ENCODE data around the gene ZNF84. TPM values are rescaled to one million over a fixed set of nuclear protein-coding genes. Genes with fewer than 3 reads are reported as not detected.
A peak's percentile ranks its signal among the peaks of the same experiment; 100 is the strongest.

Gene ZNF84
- total and polyA plus RNA-seq, 10 of the 15 experiments (the other 5 are each of a cell fraction or from before 2014, with no cell fraction given): 10.4 to 35.3 (median 16.6) TPM

DNA sequence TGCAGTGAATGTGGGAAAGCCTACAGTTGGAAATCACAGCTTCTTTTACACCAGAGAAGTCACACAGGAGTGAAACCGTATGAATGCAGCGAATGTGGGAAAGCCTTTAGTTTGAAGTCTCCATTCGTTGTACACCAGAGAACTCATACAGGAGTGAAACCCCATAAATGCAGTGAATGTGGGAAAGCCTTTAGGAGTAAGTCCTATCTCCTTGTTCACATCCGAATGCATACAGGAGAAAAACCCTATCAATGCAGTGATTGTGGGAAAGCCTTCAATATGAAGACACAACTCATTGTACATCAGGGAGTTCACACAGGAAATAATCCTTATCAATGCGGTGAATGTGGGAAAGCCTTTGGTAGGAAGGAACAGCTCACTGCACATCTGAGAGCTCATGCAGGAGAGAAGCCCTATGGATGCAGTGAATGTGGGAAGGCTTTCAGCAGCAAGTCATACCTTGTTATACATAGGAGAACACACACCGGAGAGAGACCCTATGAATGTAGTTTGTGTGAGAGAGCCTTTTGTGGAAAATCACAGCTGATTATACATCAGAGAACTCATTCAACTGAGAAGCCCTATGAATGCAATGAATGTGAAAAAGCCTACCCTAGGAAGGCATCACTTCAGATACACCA is 26.5 kb upstream of the ZNF84 start:
- Histone ChIP-seq H3K4me2 (ENCODE audit: control insufficient read depth, insufficient read depth) (no peak overlapping the region), H3K36me3 (ENCODE audit: control insufficient read depth in 2 of 2, insufficient read depth in 2 of 2, low read length in 1 of 2) (peaks cover 17 to 25% of the 10 kb centered on the region in 2 experiments), H2AFZ (ENCODE audit: control insufficient read depth, low read depth, low read length) (no peak overlapping the region), H3K9ac (ENCODE audit: control insufficient read depth, insufficient read depth, low read length) (no peak overlapping the region), H3K27me3 (replicated peaks in 1 of 2; ENCODE audit: control insufficient read depth in 2 of 2, insufficient read depth in 2 of 2, low read length in 1 of 2) (no peaks in the 10 kb centered on the region), H3K79me2 (ENCODE audit: control insufficient read depth, insufficient read depth, low read length) (no peaks in the 10 kb centered on the region), H3K4me3 (no peak overlapping the region), H3K27ac (ENCODE audit: control insufficient read depth, insufficient read depth) (no peak overlapping the region), H3K4me1 (ENCODE audit: control insufficient read depth, insufficient read depth, low read length) (no peaks in the 10 kb centered on the region), H4K20me1 (ENCODE audit: control insufficient read depth, insufficient read depth) (no peaks in the 10 kb centered on the region), H3K9me3 (replicated peaks; ENCODE audit: control insufficient read depth, insufficient read depth, low read length) (peaks cover 57% of the 10 kb centered on the region)
- no peak for TF ChIP-seq TCF7 (IDR thresholded peaks at IDR 0.05; ENCODE audit: borderline replicate concordance)
- peak; percentile 56 for TF ChIP-seq KLF5 (IDR thresholded peaks at IDR 0.05; ENCODE audit: partially characterized antibody)
- peak; percentile 63 for TF ChIP-seq ZNF274 (IDR thresholded peaks at IDR 0.05; ENCODE audit: insufficient read depth, insufficient read length)
- TF ChIP-seq CBX5 (IDR thresholded peaks at IDR 0.05; ENCODE audit: low read depth): peak; percentile 44; the same call in 1 of the 2 replicates
- FAIRE-seq (no peak), ATAC-seq (no peak), DNase-seq (ENCODE audit: low read depth, low spot score) (no peak)
- RAD21 ChIA-PET (ENCODE audit: unreplicated experiment): no interaction called here
- in situ Hi-C loops (cut with MboI) (no loop called here), intact Hi-C loops (cut with micrococcal nuclease; ENCODE audit: unreplicated experiment) (no loop called here)
- BruUV-seq (replicated peaks): no TSS peak
- SMC1A ChIA-PET (ENCODE audit: uncharacterized antibody, unreplicated experiment): no interaction called here
- POLR2A ChIA-PET: no interaction called here
- CTCF ChIA-PET: no interaction called here
- 100% methylated on average over 6 of the region's 6 CpGs for WGBS (ENCODE audit: insufficient coverage, insufficient replicate concordance, low lambda C conversion rate, missing lambda C conversion rate)

GRCh38 chr12:133023566-133023965 is 13.7 kb upstream of the ZNF84 start:
- ChIA-PET CTCF (no interaction called here), POLR2A (no interaction called here), RAD21 (ENCODE audit: unreplicated experiment) (no interaction called here), SMC1A (ENCODE audit: uncharacterized antibody, unreplicated experiment) (no interaction called here)
- H3K79me2 ChIP-seq (ENCODE audit: control insufficient read depth, insufficient read depth, low read length): no peaks in the 10 kb centered on the region
- TF ChIP-seq PAX8 (IDR thresholded peaks at IDR 0.05): no peak
- TF ChIP-seq BHLHE40 (IDR thresholded peaks at IDR 0.05; ENCODE audit: borderline replicate concordance in 1 of 2, low read depth in 2 of 2, low read length in 1 of 2): no peak
- TF ChIP-seq, protein P1, sequence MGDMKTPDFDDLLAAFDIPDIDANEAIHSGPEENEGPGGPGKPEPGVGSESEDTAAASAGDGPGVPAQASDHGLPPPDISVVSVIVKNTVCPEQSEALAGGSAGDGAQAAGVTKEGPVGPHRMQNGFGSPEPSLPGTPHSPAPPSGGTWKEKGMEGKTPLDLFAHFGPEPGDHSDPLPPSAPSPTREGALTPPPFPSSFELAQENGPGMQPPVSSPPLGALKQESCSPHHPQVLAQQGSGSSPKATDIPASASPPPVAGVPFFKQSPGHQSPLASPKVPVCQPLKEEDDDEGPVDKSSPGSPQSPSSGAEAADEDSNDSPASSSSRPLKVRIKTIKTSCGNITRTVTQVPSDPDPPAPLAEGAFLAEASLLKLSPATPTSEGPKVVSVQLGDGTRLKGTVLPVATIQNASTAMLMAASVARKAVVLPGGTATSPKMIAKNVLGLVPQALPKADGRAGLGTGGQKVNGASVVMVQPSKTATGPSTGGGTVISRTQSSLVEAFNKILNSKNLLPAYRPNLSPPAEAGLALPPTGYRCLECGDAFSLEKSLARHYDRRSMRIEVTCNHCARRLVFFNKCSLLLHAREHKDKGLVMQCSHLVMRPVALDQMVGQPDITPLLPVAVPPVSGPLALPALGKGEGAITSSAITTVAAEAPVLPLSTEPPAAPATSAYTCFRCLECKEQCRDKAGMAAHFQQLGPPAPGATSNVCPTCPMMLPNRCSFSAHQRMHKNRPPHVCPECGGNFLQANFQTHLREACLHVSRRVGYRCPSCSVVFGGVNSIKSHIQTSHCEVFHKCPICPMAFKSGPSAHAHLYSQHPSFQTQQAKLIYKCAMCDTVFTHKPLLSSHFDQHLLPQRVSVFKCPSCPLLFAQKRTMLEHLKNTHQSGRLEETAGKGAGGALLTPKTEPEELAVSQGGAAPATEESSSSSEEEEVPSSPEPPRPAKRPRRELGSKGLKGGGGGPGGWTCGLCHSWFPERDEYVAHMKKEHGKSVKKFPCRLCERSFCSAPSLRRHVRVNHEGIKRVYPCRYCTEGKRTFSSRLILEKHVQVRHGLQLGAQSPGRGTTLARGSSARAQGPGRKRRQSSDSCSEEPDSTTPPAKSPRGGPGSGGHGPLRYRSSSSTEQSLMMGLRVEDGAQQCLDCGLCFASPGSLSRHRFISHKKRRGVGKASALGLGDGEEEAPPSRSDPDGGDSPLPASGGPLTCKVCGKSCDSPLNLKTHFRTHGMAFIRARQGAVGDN (IDR thresholded peaks at IDR 0.05): no peak
- H2AFZ ChIP-seq (ENCODE audit: control insufficient read depth, low read depth, low read length): no peak overlapping the region
- no peak for DNase-seq (ENCODE audit: low read depth, low spot score)
- ATAC-seq: no peak
- no TSS peak for BruUV-seq (replicated peaks)
- H4K20me1 ChIP-seq (ENCODE audit: control insufficient read depth, insufficient read depth): no peaks in the 10 kb centered on the region
- 100% methylated on average over 2 of the region's 2 CpGs for whole genome bisulfite sequencing (ENCODE audit: insufficient coverage, insufficient replicate concordance, low lambda C conversion rate, missing lambda C conversion rate)
- H3K27ac ChIP-seq (ENCODE audit: control insufficient read depth, insufficient read depth): no peak overlapping the region
- H3K9me3 ChIP-seq (replicated peaks; ENCODE audit: control insufficient read depth, insufficient read depth, low read length): peaks cover 5% of the 10 kb centered on the region; the same call in 2 of the 3 replicates
- H3K4me1 ChIP-seq (ENCODE audit: control insufficient read depth, insufficient read depth, low read length): no peaks in the 10 kb centered on the region
- intact Hi-C loops (cut with micrococcal nuclease; ENCODE audit: unreplicated experiment): no loop called here
- H3K4me2 ChIP-seq (ENCODE audit: control insufficient read depth, insufficient read depth): no peak overlapping the region
- no peak overlapping the region for H3K4me3 ChIP-seq
- H3K27me3 ChIP-seq (replicated peaks in 1 of 2; ENCODE audit: control insufficient read depth in 2 of 2, insufficient read depth in 2 of 2, low read length in 1 of 2): no peaks in the 10 kb centered on the region
- no peak overlapping the region for H3K9ac ChIP-seq (ENCODE audit: control insufficient read depth, insufficient read depth, low read length)
- in situ Hi-C loops (cut with MboI): no loop called here
- no peak for FAIRE-seq
- no peaks in the 10 kb centered on the region for H3K36me3 ChIP-seq (ENCODE audit: control insufficient read depth in 2 of 2, insufficient read depth in 2 of 2, low read length in 1 of 2)
